ENCODE results near the gene ASTN2. TPM values are rescaled to one million over a fixed set of nuclear protein-coding genes. Genes with fewer than 3 reads are reported as not detected.

ASTN2 gene
- polyA plus RNA-seq, 4 donors: 13.7 to 15.5 (median 14.5) TPM

DNA sequence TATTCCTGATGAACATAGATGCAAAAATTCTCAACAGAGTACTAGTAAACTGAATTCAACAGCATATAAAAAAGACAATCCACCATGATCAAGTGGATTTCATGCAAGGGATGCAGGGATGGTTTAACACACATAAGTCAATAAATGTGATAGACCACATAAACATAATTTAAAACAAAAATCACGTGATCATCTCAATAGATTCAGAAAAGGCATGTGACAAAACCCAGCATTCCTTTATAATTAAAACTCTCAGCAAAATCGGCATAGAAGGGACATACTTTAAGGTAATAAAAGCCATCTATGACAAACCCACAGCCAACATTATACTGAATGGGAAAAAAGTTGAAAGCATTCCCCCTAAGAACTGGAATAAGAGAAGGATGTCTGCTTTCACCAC lies 894.6 kb downstream of the ASTN2 start:
- no peak for DNase-seq (ENCODE audit: low read depth in 4 of 4, low spot score in 2 of 4)

DNA sequence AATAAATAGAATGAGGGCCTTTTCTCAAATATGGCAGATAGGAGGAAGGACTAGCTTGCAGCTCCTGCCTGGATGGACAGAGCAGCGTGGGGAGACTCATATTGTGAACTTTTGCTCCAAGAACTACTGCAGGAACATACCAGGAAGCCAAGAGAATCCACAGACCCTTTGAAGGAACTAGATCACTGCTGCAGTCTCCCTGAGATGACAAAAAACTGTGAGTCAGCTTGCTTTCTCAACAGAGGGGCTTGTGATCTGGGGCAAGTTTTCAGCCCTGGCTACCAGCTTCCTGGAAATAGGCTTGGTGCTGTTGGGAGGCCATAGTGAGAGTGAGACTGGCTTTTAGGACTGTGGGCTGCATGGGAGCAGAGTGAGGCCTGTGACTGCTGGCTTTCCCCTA lies 898.4 kb downstream of the ASTN2 start:
- no peak for DNase-seq (ENCODE audit: low read depth in 4 of 4, low spot score in 2 of 4)

- DNase-seq (ENCODE audit: low read depth in 4 of 4, low spot score in 2 of 4): no peak
Observed at GRCh38 chr9:116515541-116515940, 899.3 kb downstream of the ASTN2 start.

DNA sequence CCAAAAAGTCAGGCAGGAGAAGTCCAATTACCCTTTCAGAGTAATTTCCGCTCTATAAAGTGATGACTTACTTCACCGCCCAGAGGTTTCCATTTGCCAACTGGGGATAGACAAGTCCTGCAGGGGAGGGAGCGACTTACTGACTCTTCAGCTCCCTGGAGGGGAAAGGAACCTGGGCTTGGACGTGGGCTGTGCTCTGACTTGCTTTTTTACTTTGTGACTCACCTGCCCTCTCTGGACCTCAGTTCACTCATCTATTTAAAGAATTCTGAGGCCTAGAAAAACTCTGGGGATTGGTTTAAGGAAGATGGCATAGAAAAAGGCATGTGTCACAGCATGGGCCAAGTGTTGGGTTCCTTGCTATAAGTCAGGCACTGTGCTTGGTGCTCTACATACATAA lies 908.2 kb downstream of the ASTN2 start:
- DNase-seq (ENCODE audit: low read depth in 4 of 4, low spot score in 2 of 4): no peak

DNA sequence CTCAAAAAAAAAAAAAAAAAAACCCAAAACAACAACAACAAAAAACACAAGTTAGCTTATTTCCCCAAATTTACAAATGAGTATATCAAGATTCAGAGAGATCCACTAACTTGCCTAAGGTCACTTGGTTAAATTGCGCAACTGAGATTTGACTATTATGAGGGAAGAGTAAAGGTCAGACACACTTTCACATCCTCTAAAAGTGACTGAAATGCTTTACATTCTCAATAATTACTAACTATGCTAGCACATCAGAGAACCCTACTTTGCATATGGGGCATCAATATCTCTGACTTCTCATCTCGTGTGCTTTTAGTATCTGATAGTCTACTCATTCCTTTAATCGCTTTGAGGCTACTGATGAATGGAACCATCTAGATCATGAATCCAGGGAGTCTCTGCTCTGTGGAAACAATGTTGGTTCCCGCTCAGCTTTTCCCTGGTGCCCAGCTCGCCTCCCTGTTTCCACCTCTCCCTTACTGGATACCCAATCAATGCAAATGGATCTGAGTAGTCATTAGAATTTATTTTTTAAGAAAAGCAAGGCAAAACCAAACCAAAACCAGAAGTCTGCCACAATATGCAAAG lies 909.9 kb downstream of the ASTN2 start:
- no peak for DNase-seq (ENCODE audit: low read depth in 4 of 4, low spot score in 2 of 4)

GRCh38 chr9:116504081-116504480 lies 910.8 kb downstream of the ASTN2 start:
- no peak for DNase-seq (ENCODE audit: low read depth in 4 of 4, low spot score in 2 of 4)

- no peak for DNase-seq (ENCODE audit: low read depth in 4 of 4, low spot score in 2 of 4)
Observed at GRCh38 chr9:116502746-116503145, 912.1 kb downstream of the ASTN2 start.

- DNase-seq (ENCODE audit: low read depth in 4 of 4, low spot score in 2 of 4): no peak
Observed at GRCh38 chr9:116501871-116502270, 913.0 kb downstream of the ASTN2 start.

DNA sequence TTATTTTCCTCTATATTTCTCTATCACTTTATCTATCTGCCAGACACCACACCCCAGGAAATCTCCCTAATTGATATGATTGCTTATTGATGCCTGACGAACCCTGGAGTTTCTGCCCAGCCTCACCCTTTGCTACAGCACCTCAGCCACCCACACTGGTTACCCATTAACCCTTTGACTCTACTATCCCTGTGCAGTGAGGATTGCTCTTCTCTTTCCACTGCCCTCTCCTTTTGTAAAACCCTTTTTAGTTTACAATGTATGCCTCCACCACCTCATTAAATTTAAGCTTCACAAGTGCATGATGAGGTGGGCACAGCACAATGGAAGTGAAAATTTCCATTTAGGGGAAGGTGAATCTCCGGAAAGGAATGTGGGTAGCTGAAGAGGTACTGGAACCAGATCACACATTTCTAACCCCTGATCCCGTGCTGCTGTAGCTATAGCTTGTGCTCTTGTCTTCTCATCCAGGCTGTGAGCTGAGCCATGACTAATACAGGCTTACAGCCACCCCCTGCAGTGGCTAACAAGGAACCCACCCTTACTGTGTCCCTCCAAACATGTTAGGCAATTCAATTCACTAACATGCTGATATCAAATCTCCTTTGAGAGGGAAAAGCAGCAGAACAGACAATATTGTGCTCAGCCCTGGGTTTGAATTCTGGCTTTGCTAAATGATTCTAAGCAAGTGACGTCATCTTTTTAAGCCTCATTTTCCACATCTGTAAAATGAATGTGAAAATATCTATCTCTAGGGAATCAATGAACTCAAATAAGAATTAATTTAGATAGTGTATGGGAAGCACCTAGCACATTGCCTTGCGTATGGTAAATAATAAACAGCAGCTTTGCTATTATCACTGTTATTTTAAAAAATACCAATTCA lies 914.6 kb downstream of the ASTN2 start:
- DNase-seq (ENCODE audit: low read depth in 4 of 4, low spot score in 2 of 4): no peak

DNA sequence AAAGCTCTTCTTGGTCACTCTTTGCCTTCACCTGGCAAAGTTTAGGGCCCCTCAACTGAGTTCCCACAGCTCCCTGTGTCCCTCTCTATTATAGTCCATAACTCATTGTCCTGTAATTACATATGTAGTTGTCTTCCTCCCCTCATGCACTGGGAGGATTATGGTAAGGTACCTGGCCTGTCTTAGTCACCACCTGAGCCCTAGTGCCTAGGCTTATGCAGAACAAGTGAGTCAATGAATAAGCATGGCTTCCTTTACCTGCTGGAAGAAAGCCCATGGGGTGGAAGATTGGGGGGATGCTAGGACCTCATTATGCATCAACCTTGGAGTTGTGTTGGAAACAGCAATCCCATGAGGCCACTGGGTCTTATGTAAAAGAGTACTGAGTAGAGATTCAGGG lies 915.4 kb downstream of the ASTN2 start:
- no peak for DNase-seq (ENCODE audit: low read depth in 4 of 4, low spot score in 2 of 4)

- DNase-seq (ENCODE audit: low read depth in 4 of 4, low spot score in 2 of 4): no peak
Observed at GRCh38 chr9:116497095-116497890, 917.6 kb downstream of the ASTN2 start.

GRCh38 chr9:116496167-116496566 lies 918.7 kb downstream of the ASTN2 start:
- no peak for DNase-seq (ENCODE audit: low read depth in 4 of 4, low spot score in 2 of 4)

DNA sequence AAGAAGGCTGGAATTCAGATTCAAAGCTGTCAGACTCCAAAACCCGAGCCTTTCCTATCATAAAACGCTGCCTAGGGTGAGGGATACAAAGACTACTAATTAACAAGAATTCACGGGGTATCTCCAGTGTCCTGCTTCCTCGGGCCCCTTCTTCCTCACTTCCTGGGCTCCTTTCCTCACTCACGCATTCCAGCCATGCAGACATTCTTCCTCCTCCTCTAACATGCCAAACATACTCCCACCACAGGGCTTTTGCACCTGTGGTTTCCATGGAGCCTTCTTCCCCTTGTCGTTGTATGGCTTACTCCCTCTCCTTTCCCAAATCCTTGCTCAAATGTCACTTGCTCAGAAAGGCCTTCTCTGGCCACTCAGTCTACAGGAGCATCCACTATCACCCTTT lies 919.1 kb downstream of the ASTN2 start:
- DNase-seq (ENCODE audit: low read depth in 4 of 4, low spot score in 2 of 4): no peak

DNA sequence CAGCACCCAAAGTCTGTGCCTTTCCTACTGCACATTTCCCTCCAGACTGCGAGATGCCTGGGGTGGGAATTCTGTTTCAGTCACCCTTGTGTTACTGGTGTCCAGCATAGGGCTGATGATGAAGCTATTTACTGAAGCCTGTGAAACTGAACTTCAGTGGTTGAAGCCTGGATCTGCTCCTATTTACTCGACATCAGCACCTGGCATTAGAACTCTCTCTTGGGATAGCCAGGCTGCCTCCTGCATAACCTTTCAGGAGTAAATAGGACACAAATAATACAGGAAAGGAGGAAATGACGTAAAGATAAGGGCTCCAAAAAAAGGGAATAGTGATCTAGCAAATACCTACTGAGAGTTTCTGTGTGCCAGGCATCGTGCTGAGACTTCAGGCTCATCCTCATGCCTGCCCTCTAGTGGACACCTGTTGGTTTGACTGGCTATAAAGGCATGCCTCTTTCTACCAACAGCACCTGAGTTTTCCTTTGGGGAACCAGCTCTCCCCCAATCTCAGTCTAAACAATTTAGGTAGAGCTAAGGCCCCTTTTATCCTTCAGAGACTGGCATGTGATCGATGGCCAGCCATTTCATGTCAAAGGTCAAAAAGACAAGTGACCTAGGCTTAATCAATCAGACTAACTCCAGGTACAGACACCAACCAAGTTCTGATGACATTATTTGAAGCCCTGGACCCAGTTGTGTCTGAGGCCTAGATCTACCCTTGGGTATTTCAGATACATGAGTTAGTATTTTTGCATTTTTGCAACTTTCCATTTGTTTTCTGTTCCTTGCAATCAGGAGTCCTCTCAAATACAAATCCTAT lies 919.8 kb downstream of the ASTN2 start:
- DNase-seq (ENCODE audit: low read depth in 4 of 4, low spot score in 2 of 4): no peak

GRCh38 chr9:116493183-116493860 lies 921.5 kb downstream of the ASTN2 start:
- DNase-seq (ENCODE audit: low read depth in 4 of 4, low spot score in 2 of 4): no peak

DNA sequence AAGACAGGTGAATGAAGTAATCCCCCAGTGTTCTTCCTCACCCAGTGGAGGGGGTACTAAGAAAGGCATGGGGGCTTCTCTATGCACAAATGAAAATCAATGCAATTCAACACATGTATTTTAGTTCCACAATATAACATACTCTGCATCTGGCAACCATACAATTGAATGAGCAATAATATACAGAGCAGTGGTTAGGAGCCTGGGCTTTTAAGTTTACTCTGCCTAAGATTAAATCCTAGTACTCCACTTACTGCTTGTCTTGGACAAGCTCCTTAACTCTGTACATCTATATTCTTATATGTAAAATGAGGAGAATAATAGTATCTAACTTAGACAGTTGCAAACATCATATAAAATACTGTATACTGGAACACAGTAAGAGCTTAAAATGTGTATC lies 923.2 kb downstream of the ASTN2 start:
- no peak for DNase-seq (ENCODE audit: low read depth in 4 of 4, low spot score in 2 of 4)

GRCh38 chr9:116491219-116491618 lies 923.6 kb downstream of the ASTN2 start:
- no peak for DNase-seq (ENCODE audit: low read depth in 4 of 4, low spot score in 2 of 4)

- no peak for DNase-seq (ENCODE audit: low read depth in 4 of 4, low spot score in 2 of 4)
Observed at GRCh38 chr9:116490321-116490720, 924.5 kb downstream of the ASTN2 start.

- no peak for DNase-seq (ENCODE audit: low read depth in 4 of 4, low spot score in 2 of 4)
Observed at GRCh38 chr9:116488373-116488772, 926.5 kb downstream of the ASTN2 start.

DNA sequence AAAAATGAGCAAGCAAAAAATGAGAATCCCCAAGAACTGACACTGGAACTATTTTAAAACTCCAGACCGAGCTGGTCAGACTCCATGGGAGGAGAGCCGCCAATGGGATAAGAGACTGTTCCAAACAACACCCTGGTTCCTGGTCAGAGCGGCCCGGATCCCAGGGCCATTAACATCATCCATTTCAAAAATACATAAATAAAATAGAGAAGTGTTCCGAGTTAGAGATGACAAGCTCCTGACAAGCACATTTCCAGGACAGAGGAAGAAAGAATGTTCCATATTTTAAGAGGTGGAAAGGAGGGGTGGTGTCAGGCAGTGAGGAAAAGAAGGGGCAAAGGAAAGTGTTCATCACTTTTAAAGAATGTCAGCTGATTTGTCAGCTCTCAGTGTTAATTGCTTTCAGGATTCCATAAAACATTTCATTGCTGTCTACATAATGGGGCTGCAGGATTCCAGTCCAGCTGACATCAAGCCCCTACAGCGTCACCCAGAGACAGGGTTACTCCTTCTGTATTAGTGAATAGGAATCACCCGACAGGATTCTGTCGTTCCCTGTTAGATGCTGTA lies 930.3 kb downstream of the ASTN2 start:
- no peak for DNase-seq (ENCODE audit: low read depth in 4 of 4, low spot score in 2 of 4)
